GM19193 (cell line): ENCODE results near the gene MRPL52.

Experiments used
- POLR2A ChIP-seq: IDR thresholded peaks from 4 replicates; pipeline ENCODE4 v1.6.1; 2011; ENCODE audit not compliant: insufficient read depth, insufficient read length; ENCODE audit errors: extremely low read depth

The MRPL52 gene

DNA sequence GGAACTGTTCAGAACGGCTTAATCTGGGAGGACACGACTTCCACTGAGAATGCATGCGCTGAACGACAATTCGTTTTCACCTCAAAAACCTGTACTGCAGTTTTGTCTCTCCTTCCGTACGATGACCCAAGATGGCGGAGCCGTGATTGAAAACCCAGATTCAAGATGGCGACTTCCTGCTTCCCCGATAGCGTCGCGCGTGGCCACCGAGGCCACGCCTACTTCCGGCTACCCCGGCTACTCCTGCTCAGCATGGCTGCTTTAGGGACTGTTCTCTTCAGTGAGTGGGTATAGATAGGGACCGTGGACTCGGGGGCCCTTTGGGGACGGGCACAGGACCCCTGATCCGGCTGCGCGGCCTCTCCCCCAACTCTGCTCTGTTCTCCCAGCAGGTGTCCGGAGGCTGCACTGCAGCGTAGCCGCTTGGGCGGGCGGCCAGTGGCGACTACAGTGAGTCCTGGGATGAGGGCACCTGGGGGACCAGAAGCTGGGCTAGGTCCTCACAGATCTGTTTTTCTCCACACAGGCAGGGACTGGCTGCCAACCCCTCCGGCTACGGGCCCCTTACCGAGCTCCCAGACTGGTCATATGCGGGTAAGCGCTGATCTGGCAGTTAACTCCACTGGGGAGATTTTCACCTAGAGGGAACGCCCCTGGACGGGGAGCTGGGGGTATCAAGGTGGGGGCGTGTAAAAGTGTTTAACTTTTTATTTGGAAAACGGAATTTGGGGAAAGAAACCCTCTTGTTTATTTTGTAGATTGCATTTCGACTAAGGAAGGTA is at the start of gene MRPL52:
Gene MRPL52, plus strand, starts transcription at position 227 of the 782 bp plus-strand sequence. Its CDS starts 26 bp downstream, at position 253.
- TF ChIP-seq POLR2A = peak; percentile 85

DNA sequence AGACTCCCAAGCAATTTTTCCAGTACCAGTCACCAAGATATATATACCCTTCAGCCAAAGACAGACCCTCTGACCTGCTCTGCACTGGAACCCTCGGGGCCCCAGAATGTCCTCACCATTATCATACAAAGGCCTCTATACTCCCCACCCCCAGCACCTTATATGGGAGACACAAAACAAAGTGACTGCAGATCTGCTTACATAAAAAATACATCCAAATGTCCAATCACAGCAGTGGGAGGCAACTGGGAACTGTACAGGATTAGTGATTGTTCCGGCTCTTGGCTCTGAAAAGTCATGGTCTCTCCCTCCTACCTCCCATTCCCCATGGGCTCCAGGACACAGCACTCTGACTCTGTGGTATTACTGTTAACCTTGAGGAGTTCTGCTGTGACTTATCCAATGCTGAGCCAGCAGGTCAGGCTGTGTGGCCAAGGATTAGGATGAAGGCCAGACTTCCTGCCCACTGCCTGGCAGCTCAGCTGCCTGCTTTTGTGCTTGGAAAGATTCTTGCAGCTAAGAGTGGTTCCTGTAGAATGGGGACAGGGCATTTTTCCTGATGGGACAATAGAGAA is 49.5 kb upstream of the MRPL52 start:
- TF ChIP-seq POLR2A = no peak

DNA sequence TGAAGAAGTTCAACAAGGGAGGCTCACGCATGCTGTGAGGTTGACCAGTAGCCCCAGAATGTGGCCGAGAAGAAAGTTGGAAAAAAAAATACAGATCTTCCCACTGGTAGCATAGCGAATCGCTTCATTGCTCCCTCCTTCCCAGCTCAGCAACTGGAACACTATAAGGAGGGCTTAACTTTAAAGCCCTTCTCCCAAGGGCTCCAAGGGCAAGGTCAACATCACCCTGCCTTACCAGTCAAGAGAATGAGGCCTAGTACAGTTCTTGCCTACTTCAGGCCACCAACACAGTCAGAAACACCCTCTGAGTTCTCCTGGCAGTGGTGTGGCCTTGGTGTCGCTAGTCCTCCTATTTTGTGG is 48.8 kb upstream of the MRPL52 start:
- no peak for TF ChIP-seq POLR2A

DNA sequence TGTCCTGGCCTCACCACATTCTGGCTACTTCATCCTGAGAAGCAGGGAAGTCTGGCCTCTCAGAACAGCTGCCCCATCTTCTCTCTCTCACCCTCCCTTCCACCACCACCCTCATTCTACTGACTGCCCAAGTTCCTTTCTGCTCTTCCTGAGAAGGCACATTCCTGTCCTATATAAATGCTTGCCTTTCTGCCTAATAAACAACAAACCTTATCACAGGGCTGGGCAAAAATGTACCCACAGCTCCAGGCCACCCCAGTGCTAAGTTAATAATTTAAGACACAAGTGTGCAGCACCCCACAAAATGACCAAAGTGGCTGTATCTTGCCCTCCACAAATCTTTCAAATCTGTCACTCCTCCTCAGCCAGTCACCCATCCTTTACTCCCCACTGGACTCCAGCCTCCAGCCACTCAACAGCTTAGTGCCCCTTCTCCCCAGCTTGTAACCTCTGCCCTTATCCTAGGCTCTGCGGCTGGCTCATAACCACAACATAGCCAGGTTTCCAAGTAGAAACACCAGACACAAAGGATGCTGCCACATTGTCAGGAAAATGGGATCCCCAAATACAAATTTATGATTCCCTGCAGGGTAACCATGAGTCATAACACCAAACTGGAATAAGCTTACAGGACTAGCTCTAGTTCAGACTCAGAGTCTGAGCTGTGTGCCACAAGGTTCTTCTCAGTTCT is 48.2 kb upstream of the MRPL52 start:
- no peak for TF ChIP-seq POLR2A

DNA sequence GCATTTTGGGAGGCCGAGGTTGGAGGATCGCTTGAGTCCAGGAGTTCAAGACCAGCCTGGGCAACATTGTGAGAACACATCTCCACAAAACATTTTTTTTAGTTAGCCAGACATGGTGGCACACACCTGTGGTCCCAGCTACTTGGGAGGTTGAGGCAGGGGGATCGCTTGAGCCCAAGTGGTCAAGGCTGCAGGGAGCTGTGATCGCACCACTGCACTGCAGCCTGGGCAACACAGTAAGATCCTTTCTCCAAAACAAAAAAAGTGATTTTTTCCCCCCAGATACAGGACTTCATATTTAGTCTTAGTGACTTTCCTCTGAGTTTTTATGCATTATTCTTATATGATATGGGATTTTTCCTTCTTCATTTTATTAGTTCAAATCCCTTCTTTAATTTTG is 43.0 kb upstream of the MRPL52 start:
- TF ChIP-seq POLR2A = no peak

DNA sequence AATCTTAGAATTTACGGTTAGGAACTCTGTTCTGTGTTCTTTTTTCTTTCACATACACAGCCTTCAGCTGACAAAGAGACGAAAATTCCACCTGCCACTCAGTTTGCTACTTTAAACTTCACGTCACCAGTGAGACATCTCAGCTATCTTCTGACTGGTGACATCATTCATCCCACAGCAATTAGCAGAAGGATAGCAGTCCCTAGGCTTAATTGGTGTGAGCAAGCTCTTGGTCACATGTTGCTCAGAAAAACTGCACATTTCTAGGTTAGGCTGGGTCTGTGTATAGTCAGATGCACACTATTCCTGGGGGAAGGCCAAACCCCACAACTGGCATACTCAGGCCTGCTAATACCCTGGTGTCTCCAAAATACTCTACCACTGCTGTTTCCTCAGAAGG is 38.4 kb upstream of the MRPL52 start:
- TF ChIP-seq POLR2A = no peak

DNA sequence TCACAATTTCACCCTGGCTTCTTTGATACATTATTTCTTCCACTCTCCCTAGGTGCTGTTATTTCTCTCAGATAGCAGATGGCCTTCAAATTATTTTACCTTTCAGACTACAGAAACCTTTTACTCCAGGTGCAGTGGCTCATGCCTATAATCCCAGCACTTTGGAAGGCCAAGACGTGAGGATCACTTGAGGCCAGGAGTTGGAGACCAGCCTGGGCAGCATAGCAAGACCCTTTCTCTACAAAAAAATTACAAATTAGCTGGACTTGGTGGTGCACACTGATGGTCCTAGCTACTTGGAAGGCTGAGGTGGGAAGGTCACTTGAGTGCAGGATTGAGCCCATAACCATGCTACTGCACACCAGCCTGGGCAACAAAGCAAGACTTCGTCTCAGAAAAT is 37.5 kb upstream of the MRPL52 start:
- no peak for TF ChIP-seq POLR2A

DNA sequence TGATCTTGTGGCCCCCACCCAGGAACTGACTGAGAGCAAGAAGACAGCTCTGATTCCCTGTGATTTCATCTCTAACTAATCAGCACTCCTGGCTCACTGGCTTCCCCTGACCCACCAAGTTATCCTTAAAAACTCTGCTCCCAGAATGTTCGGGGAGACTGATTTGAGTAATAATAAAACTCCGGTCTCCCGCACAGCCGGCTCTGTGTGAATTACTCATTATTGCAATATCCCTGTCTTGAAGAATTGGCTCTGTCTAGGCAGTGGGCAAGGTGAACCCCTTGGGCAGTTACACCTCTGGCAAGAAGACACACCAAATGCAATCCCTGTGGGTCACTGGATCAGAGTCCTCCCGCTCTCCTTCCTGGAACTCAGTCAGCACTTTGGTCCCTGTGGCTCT is 35.7 kb upstream of the MRPL52 start:
- no peak for TF ChIP-seq POLR2A

DNA sequence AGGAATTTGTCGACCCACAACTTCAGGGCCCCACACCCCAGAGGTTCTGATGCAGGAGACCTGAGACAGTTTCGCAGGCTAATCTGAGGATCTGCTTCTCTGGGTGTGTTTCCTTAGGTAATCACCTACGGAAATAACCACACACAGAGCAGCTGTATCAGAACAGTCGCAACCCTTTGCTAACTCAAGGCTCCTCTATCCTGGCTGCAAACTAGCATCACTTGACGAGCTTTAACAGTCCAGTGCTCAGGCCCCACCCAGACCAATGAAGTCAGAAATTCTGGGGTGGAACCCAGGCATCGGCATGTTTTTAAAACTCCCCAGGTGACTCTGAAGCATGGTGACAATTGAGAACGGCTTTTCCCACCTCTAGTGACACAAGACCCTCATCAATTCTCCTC is 35.1 kb upstream of the MRPL52 start:
- TF ChIP-seq POLR2A = peak; percentile 52

DNA sequence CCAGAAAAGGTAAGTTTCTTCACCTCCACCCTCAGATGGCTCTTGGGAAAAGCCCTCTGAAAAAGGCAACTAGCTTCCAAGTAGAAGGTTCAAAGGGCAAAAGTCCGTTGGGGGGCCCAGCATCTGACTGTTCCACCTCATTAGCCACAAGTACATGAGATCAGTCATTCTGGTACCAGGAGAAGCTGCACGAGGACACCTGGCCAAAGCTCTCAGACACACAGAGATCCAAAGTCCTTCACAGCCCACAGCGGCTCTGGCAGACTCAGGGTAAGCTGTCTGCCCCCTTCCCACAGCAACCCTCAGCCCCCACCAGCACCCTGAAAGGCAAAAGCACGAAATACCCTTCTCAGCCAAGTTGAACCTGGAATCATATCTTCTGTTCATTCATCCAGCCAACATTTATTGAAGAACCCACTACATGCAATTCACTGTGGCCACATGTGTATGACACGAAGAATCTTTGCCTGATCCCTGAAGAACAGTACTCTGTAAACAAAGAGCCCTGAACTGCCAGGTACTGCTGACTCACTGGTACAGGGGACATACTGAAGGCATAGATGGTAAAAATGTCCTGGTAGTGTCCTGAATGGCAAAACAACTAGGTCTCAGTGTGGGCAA is 33.5 kb upstream of the MRPL52 start:
- peak; percentile 36 for TF ChIP-seq POLR2A

DNA sequence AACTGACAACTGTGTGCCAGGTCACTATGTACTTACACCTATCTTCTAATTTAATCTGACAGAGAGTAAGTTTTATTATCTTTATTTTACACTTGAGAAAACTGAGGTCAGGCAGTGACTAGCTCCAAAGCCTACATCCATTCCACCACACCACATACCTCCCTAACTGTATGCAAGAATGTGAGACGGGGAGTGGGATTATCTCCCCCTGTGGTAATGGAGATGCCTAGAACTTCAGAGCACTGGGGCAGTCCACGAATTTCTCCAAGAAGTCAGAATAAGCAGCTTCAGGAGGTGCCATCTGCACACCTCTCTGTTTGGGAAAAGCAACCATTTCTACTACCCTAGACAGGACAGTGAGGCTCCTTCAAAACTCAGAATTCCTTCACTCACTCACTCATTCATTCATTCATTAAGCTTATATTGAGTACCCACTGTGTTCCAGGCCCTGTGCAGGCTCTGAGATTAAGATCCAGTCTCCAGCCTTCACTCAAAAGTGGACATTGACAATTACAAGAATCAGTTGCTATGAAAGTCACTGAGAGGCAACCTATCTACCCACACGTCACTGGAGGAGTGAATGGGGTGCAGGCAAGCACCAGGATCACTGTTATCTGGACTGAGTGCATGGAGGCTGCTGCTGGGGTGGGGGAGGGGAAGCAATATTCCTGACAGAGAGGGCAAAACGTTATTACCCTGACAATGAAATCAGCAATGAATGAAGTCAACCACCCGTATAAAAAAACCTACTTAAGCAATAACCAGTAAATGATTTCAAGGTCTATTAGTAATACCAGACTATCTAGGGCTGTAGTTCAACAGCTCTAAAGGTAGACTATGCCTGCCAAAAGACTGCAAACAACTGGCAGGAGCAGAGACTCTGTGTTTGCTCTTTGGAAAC is 32.4 kb upstream of the MRPL52 start:
- TF ChIP-seq POLR2A = no peak

DNA sequence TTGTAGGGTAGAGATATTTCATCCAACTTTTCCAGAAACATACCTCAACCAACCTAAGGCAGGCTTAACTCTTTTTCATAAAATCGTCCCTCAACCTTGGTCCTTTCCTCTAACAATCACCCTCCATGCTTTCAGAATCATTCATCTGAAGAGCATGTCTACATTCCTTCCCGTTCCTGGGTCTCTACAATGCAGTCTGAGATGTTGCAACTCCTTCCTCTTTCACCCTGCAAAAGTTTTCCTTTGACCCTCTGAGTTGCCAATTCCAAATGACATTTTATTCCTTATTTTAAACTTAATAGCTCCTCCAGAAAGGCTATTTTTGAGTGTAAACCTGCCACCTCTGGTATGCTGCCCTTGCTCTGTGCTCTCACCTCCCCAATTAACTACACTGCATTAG is 31.2 kb upstream of the MRPL52 start:
- no peak for TF ChIP-seq POLR2A

DNA sequence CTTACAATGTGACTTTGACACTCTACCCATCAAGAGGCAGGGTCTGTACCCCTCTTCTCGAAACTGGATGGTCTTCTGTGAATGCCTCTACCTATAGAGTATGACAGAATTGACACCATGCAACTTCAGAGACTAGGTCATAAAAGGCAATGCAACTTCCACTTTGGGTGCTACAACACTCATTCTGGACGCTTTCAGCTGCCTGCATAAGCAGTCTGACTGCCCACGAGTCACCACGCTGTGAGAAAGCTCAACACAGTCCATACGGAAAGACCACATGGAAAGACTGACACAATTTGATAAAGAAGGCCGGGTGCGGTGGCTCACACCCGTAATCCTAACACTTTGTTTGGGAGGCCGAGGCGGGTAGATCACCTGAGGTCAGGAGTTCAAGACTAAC is 29.3 kb upstream of the MRPL52 start:
- TF ChIP-seq POLR2A = no peak

DNA sequence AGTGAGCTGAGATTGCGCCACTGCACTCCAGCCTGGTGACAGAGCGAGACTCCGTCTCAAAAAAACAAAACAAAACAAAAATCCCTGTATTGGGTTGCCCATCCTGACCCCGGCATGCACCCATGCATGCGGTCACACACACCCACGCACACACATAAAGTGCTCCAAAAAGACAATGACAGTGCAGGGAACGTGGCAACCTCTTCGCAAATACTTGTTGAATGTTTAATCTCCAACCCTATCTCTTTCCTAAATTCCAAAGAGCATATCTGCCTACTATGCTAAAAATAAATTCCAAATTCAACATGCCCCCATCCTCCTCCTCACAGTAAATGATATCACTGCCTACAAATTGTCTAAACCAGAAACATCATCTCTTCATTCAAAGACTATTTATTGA is 28.0 kb upstream of the MRPL52 start:
- TF ChIP-seq POLR2A = no peak

DNA sequence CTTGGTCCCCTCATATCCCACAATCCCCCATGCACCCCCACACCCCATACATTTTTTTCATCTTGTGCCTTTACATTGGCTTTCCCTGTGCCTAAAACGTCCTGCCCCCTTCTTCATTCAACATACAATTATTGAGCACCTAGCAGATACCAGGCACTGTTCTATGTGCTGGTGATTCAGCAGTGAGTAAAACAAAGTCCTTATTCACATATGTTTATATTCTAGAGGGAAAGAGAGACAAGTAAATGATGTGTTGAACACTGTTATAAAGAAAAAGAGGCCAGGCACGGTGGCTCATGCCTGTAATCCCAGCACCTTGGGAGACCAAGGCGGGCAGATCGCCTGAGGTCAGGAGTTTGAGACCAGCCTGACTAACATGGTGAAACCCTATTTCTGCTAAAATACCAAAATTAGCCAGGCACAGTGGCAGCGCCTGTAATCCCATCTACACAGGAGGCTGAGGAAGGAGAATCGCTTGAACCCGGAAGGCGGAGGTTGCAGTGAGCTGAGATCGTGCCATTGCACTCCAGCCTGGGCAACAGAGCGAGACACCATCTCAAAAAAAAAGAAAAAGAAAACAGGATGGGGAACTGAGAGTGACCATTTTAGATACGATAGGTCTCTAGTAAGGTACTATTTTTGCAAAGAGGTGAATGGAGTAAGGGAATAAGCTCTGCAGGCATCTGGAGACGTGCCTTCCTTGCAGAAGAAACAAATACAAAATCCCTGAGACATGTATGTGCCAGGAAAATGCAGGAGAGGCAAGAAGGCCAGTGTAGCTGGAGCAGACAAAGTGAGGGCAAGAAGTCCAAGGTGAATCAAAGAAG is 26.6 kb upstream of the MRPL52 start:
- no peak for TF ChIP-seq POLR2A

DNA sequence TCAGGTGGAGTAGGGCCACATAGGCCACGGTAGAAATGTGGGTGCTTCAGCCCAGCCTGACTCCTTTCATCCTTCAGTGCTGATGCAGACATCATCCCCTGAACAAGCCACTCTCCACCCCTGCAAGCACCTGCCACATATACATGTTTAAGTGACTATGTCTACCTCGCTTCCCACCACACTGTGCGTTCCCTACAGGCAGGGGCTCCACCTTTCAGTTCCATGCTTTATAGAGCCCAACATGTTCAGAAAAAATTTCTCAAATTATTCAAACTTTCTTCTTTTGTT is 26.1 kb upstream of the MRPL52 start:
- peak; percentile 39 for TF ChIP-seq POLR2A
